Mammary epithelial cell (primary cell): Measurements from ENCODE around the gene ZNF692.

ENCODE experiments used
- CTCF ChIP-seq, 2 donors: IDR thresholded peaks in 1 of 2; conservative IDR thresholded peaks in 1 of 2; 2 replicates each; pipeline ENCODE4 v1.5.1; 2011 to 2012; ENCODE audit warnings: inconsistent platforms in 2 of 2, low read length in 2 of 2, mild to moderate bottlenecking in 2 of 2, control low read depth in 1 of 2, low read depth in 1 of 2; ENCODE audit not compliant: insufficient read depth in 1 of 2; ENCODE audit errors: extremely low read depth in 1 of 2
- EZH2 ChIP-seq: IDR thresholded peaks from 2 replicates; pipeline ENCODE4 v1.6.1; 2012; ENCODE audit warnings: low read length, inconsistent platforms, borderline replicate concordance

GRCh38 chr1:248805876-248806275, 53.0 kb downstream of the ZNF692 start:
- no peak for TF ChIP-seq CTCF (conservative IDR thresholded peaks at IDR 0.05 in 1 of 2, IDR thresholded peaks at IDR 0.05 in 1 of 2; ENCODE audit: extremely low read depth in 1 of 2, insufficient read depth in 1 of 2, low read depth in 1 of 2, low read length in 2 of 2)
- no peak for TF ChIP-seq EZH2
